Heart left ventricle (tissue), 13 donors: ENCODE data around the gene TSR1.

Source experiments
- CTCF ChIP-seq, 12 donors: fragments of 200-600 bp; sonication (generic) in 4 of 12; IDR thresholded peaks; one replicate each; pipeline versions ENCODE4 v1.5.0 to v1.8.0; 2018 to 2022; ENCODE audit warnings: antibody characterized with exemption in 12 of 12, mild to moderate bottlenecking in 5 of 12
- POLR2A ChIP-seq, 2 donors: fragments of 450-650 bp; IDR thresholded peaks; one replicate each; pipeline ENCODE4 v1.6.1; 2017; ENCODE audit warnings: antibody characterized with exemption in 2 of 2, mild to moderate bottlenecking in 2 of 2, moderate library complexity in 2 of 2
- donor health status: ischemic (EF 13 %, LVEDD 7.1; RV severe dilation, severe dysfunction).
- donor health status: DM: no; HTN: yes; CAD: no.
- donor health status: DM: no; HTN: no; CAD: no.
- donor health status: ischemic (EF 25% LVEDD 6.9; RV normal size, moderate dysfunction).
- donor health status: ischemic (EF 25% LVEDD 5.7; RV mildly dilated, moderate dysfunction).
- donor health status: ischemic (EF 35%, LVEDD 5.7; RV mildly dilated, moderate dysfunction).
- donor health status: nonischemic (EF 11% LVEDD 7.7; RV severe dilation, severe dysfunction).
- donor health status: DM: yes; HTN: yes; CAD: no.
- donor health status: PGD.
- donor health status: ischemic (EF 29% LVEDD 5.4; RV normal size, mild dysfunction).
- donor health status: nonischemic (EF 23%, LVEDD 6.1; RV moderate dilation, normal function).

- TF ChIP-seq CTCF (IDR thresholded peaks at IDR 0.05), result no peak
- TF ChIP-seq POLR2A (IDR thresholded peaks at IDR 0.05), result no peak
Measured at GRCh38 chr17:2312736-2313135, 23.5 kb downstream of the TSR1 start.
